Ascending aorta (tissue), 2 donors: ENCODE results near the gene PLA2G4E. TPM values are rescaled to one million over a fixed set of nuclear protein-coding genes. Genes with fewer than 3 reads are reported as not detected.

Source experiments
- DNase-seq, 2 donors: peaks; one replicate each; pipeline ENCODE4 v3.0.0-alpha.2; 2019; ENCODE audit warnings: low spot score in 2 of 2
- H3K27ac ChIP-seq, 2 donors: fragments of 200-600 bp; sonication (generic); one replicate each; pipeline ENCODE4 v1.5.1; 2016 to 2017; ENCODE audit warnings: mild to moderate bottlenecking in 1 of 2
- H3K27me3 ChIP-seq: fragments of 200-600 bp; sonication (generic); one replicate; pipeline ENCODE4 v1.5.1; 2017
- H3K36me3 ChIP-seq, 2 donors: fragments of 200-600 bp; sonication (generic); one replicate each; pipeline ENCODE4 v1.5.1; 2016
- H3K4me1 ChIP-seq, 2 donors: fragments of 200-600 bp; sonication (generic); one replicate each; pipeline ENCODE4 v1.5.1; 2016 to 2017; ENCODE audit warnings: mild to moderate bottlenecking in 1 of 2
- H3K4me3 ChIP-seq, 2 donors: fragments of 200-600 bp; sonication (generic); one replicate each; pipeline ENCODE4 v1.5.1; 2016 to 2017; ENCODE audit warnings: mild to moderate bottlenecking in 1 of 2
- H3K9me3 ChIP-seq, 2 donors: fragments of 200-600 bp; sonication (generic); one replicate each; pipeline ENCODE4 v1.5.1; 2016
- CTCF ChIP-seq, 3 experiments: fragments of 200-600 bp in 2 of 3; fragments of 450-650 bp in 1 of 3; sonication (generic) in 2 of 3; IDR thresholded peaks; one replicate each; pipeline ENCODE4 v1.5.1; 2016 to 2019; ENCODE audit warnings: antibody characterized with exemption in 3 of 3, mild to moderate bottlenecking in 1 of 3, moderate library complexity in 1 of 3
- intact Hi-C: fragments of 100-400 bp; cut with DNase I; formaldehyde crosslinking; loops from one replicate; pipeline ENCODE4 v1.15.1; 2023
- total RNA-seq: library from RNA; depleted of rRNA; stranded (reverse); fragments of >200 nt; gene quantifications from one replicate; pipeline ENCODE4 v1.1.0, GENCODE V29; 2016

The PLA2G4E gene
- total RNA-seq, 1 donor from 2014 or later, result not detected

DNA sequence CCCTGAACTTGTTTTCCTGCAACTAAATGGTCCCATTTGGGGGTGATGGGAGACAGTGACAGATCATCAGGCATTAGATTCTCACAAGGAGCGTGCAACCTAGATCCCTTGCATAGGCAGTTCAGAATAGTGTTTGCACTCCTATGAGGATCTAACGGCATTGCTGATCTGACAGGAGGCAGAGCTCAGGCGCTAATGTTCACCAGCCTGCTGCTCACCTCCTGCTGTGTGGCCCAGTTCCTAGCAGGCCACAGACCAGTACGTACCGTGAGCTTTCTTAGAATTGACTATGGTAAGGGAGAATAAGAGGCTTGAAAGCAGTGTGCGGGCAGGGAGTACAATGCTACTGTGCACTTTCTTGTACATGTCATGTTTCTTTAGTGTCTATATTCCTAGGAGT, 17.6 kb upstream of the PLA2G4E start:
- Histone ChIP-seq H3K27me3 (no peaks in the 10 kb centered on the region), H3K27ac (no peak overlapping the region), H3K4me3 (no peak overlapping the region), H3K4me1 (no peaks in the 10 kb centered on the region), H3K9me3 (no peaks in the 10 kb centered on the region), H3K36me3 (no peaks in the 10 kb centered on the region)
- intact Hi-C loops, result no loop called here
- DNase-seq, result no peak
- TF ChIP-seq CTCF (IDR thresholded peaks at IDR 0.05), result no peak

GRCh38 chr15:42037656-42038055, 16.8 kb upstream of the PLA2G4E start:
- H3K36me3 ChIP-seq, result no peaks in the 10 kb centered on the region
- intact Hi-C loops, result no loop called here
- TF ChIP-seq CTCF (IDR thresholded peaks at IDR 0.05), result no peak
- H3K4me3 ChIP-seq, result no peak overlapping the region
- no peak overlapping the region for H3K27ac ChIP-seq
- H3K4me1 ChIP-seq, result no peaks in the 10 kb centered on the region
- H3K9me3 ChIP-seq, result no peaks in the 10 kb centered on the region
- peak in 1 of 2 donors; percentile 63 for DNase-seq
- H3K27me3 ChIP-seq, result no peaks in the 10 kb centered on the region

DNA sequence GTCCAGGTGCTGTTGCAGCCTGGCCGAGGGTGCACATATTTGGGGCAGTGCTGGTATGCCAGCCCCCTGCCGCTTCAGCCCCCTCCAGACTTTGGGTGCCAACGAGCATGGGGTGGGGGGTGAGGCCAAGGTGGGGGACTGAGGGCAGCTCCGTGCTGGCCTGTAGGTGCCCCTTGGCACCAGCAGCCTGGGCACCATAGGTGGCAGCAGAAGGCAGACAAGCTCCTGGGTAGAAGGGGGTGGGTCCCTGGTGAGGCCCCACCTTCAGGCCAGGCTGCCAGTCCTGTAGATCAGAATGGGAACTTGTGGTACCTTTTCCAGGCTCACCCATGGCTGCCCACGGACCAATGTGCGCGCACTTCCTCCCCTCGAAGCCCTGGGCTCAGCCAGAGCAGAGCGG, 16.1 kb upstream of the PLA2G4E start:
- no peak overlapping the region for H3K27ac ChIP-seq
- no peaks in the 10 kb centered on the region for H3K36me3 ChIP-seq
- intact Hi-C loops, result no loop called here
- no peak for TF ChIP-seq CTCF (IDR thresholded peaks at IDR 0.05)
- H3K27me3 ChIP-seq, result no peaks in the 10 kb centered on the region
- peak in 1 of 2 donors; percentile 41 for DNase-seq
- no peak overlapping the region for H3K4me3 ChIP-seq
- H3K4me1 ChIP-seq, result no peaks in the 10 kb centered on the region
- H3K9me3 ChIP-seq, result no peaks in the 10 kb centered on the region

DNA sequence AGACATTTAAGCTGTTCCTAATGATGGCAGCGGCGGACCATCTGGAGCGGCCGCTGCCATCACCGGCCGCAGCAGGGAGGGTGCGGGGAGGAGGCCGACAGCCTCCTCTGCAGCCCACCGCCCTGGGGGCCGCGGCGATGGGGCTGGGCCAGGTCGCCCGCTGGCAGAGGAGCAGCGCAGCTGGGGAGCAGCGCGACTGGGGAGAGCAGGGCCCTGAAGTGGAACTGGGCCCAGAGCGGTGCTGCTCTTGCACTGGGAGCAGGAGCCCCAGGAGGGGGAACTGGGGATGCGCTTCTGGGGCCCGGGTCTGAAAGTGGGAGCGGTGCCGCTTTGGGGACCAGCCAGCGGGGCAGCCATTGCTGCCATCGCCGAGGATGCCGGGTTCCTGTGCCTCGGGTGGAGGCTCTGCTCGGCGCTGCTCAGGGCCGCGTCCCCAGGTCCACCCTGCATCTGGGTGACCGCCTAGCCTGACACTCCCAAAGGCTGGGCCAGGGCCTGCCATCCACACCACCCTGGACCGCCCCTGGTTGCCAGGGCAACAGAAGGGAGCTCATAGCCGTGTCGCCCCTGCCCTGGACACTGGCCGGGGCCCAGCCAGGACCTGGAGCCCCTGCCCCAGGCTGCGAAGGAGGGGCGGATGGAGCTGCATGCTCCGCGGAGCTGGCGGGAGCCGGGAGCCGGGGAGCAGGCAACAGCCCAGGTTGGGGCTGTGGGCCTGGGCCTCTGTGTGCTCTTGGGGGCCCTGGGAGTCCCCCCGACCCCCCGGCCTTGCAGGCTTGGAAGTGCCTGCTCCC, 15.5 kb upstream of the PLA2G4E start:
- H3K27ac ChIP-seq, result no peak overlapping the region
- H3K4me1 ChIP-seq, result no peaks in the 10 kb centered on the region
- no peaks in the 10 kb centered on the region for H3K36me3 ChIP-seq
- H3K27me3 ChIP-seq, result no peaks in the 10 kb centered on the region
- peak in 1 of 2 donors; percentile 60 for DNase-seq
- H3K9me3 ChIP-seq, result no peaks in the 10 kb centered on the region
- no peak for TF ChIP-seq CTCF (IDR thresholded peaks at IDR 0.05)
- H3K4me3 ChIP-seq, result no peak overlapping the region
- intact Hi-C loops, result no loop called here

DNA sequence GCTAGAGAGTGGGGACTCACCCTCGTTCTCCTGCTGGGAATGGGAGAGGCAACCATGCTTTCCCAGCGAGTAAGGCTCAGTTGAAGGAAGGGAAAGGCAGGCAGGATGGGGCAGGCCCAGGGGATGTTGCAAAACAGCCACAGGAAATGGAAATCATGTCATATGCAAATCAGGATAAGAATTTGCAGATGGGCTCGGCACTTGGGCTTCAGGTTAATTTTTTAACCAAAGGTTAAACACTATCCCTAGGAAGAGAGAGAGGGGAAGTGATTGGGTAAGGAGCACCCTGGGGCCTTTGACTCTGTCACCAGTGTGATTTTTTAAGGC, 14.6 kb upstream of the PLA2G4E start:
- H3K9me3 ChIP-seq, result no peaks in the 10 kb centered on the region
- no peak for TF ChIP-seq CTCF (IDR thresholded peaks at IDR 0.05)
- H3K36me3 ChIP-seq, result no peaks in the 10 kb centered on the region
- H3K4me3 ChIP-seq, result no peak overlapping the region
- H3K27me3 ChIP-seq, result no peaks in the 10 kb centered on the region
- H3K4me1 ChIP-seq, result no peaks in the 10 kb centered on the region
- DNase-seq, result peak in 1 of 2 donors; percentile 31
- no peak overlapping the region for H3K27ac ChIP-seq
- intact Hi-C loops, result no loop called here
